Breast epithelium (tissue), 4 donors: Measurements from ENCODE around the gene PCDH15. TPM values are rescaled to one million over a fixed set of nuclear protein-coding genes. Genes with fewer than 3 reads are reported as not detected.

Source experiments
- DNase-seq, 2 donors: peaks; one replicate each; pipeline ENCODE4 v3.0.0-alpha.2; 2019; ENCODE audit warnings: low spot score in 2 of 2
- H3K27ac ChIP-seq, 2 donors: fragments of 200-600 bp; sonication (generic) in 1 of 2; one replicate each; pipeline ENCODE4 v1.5.1; 2016 to 2019; ENCODE audit warnings: mild to moderate bottlenecking in 1 of 2
- H3K27me3 ChIP-seq, 2 donors: fragments of 200-600 bp; sonication (generic) in 1 of 2; one replicate each; pipeline versions ENCODE4 v1.5.1 to v1.6.0; 2017 to 2019; ENCODE audit warnings: control low read depth in 1 of 2, mild to moderate bottlenecking in 1 of 2
- H3K36me3 ChIP-seq: fragments of 200-600 bp; one replicate; pipeline ENCODE4 v1.5.1; 2019
- H3K4me1 ChIP-seq, 2 donors: fragments of 200-600 bp; sonication (generic); one replicate each; pipeline ENCODE4 v1.5.1; 2016 to 2019; ENCODE audit warnings: control low read depth in 1 of 2
- H3K4me3 ChIP-seq, 3 donors: fragments of 200-600 bp; sonication (generic); 1 replicate in 2 of 3; 2 replicates in 1 of 3; pipeline ENCODE4 v1.5.1; 2016 to 2019; ENCODE audit warnings: mild to moderate bottlenecking in 3 of 3, moderate library complexity in 2 of 3
- H3K9me3 ChIP-seq, 2 donors: fragments of 200-600 bp; sonication (generic) in 1 of 2; one replicate each; pipeline ENCODE4 v1.5.1; 2016 to 2019; ENCODE audit warnings: control low read depth in 1 of 2
- CTCF ChIP-seq, 3 donors: fragments of 450-650 bp; IDR thresholded peaks; one replicate each; pipeline ENCODE4 v1.5.1; 2016 to 2017; ENCODE audit warnings: antibody characterized with exemption in 3 of 3, mild to moderate bottlenecking in 3 of 3, moderate library complexity in 3 of 3
- POLR2A ChIP-seq: fragments of 450-650 bp; IDR thresholded peaks from one replicate; pipeline ENCODE4 v1.6.1; 2016; ENCODE audit warnings: antibody characterized with exemption, mild to moderate bottlenecking, moderate library complexity
- POLR2AphosphoS5 ChIP-seq, 3 donors: sonication (generic); formaldehyde crosslinking; IDR thresholded peaks; one replicate each; pipeline ENCODE4 v1.6.1; 2017; ENCODE audit warnings: antibody characterized with exemption in 3 of 3
- intact Hi-C: fragments of 100-400 bp; cut with DNase I; formaldehyde crosslinking; loops from one replicate; pipeline ENCODE4 v1.15.1; 2023; ENCODE audit warnings: low total_unique reads
- total RNA-seq, 3 donors: library from RNA; depleted of rRNA; stranded (reverse); fragments of >200 nt; gene quantifications; one replicate each; pipeline ENCODE4 v1.1.0, GENCODE V29; 2016

Gene PCDH15
- total RNA-seq, 3 donors from 2014 or later = not detected

- Histone ChIP-seq H3K27me3 (no peaks in the 10 kb centered on the region), H3K36me3 (no peaks in the 10 kb centered on the region), H3K9me3 (no peaks in the 10 kb centered on the region), H3K4me1 (no peaks in the 10 kb centered on the region), H3K4me3 (no peak overlapping the region), H3K27ac (no peak overlapping the region)
- intact Hi-C loops = no loop called here
- TF ChIP-seq POLR2AphosphoS5 (IDR thresholded peaks at IDR 0.05) = no peak
- no peak for TF ChIP-seq CTCF (IDR thresholded peaks at IDR 0.05)
- no peak for TF ChIP-seq POLR2A
- DNase-seq = no peak
These were observed 4.2 kb downstream of the PCDH15 start for GRCh38 chr10:54796881-54797280.

- Histone ChIP-seq H3K9me3 (no peaks in the 10 kb centered on the region), H3K4me1 (no peaks in the 10 kb centered on the region), H3K36me3 (no peaks in the 10 kb centered on the region), H3K4me3 (no peak overlapping the region), H3K27me3 (no peaks in the 10 kb centered on the region), H3K27ac (no peak overlapping the region)
- no peak for DNase-seq
- TF ChIP-seq POLR2AphosphoS5 (IDR thresholded peaks at IDR 0.05) = no peak
- TF ChIP-seq CTCF (IDR thresholded peaks at IDR 0.05) = no peak
- TF ChIP-seq POLR2A = no peak
- intact Hi-C loops = no loop called here
These were observed 24.4 kb downstream of the PCDH15 start for GRCh38 chr10:54776622-54777021.

- no peak for DNase-seq
- Histone ChIP-seq H3K4me1 (no peaks in the 10 kb centered on the region), H3K27ac (no peak overlapping the region), H3K9me3 (no peaks in the 10 kb centered on the region), H3K36me3 (no peaks in the 10 kb centered on the region), H3K27me3 (no peaks in the 10 kb centered on the region), H3K4me3 (no peak overlapping the region)
- intact Hi-C loops = no loop called here
- TF ChIP-seq POLR2A = no peak
- TF ChIP-seq CTCF (IDR thresholded peaks at IDR 0.05) = no peak
- no peak for TF ChIP-seq POLR2AphosphoS5 (IDR thresholded peaks at IDR 0.05)
These were observed 28.4 kb downstream of the PCDH15 start for GRCh38 chr10:54772468-54773122.

- H3K36me3 ChIP-seq = no peaks in the 10 kb centered on the region
- H3K9me3 ChIP-seq = no peaks in the 10 kb centered on the region
- no peak overlapping the region for H3K4me3 ChIP-seq
- no peaks in the 10 kb centered on the region for H3K27me3 ChIP-seq
- no peak overlapping the region for H3K27ac ChIP-seq
- no peaks in the 10 kb centered on the region for H3K4me1 ChIP-seq
- intact Hi-C loops = no loop called here
- TF ChIP-seq POLR2AphosphoS5 (IDR thresholded peaks at IDR 0.05) (no peak), POLR2A (no peak)
- no peak for DNase-seq
These were observed 32.0 kb downstream of the PCDH15 start for GRCh38 chr10:54769051-54769450.

GRCh38 chr10:54758791-54759190, 42.2 kb downstream of the PCDH15 start:
- H3K4me1 ChIP-seq = no peaks in the 10 kb centered on the region
- TF ChIP-seq CTCF (IDR thresholded peaks at IDR 0.05) = no peak
- no peak for TF ChIP-seq POLR2A
- TF ChIP-seq POLR2AphosphoS5 (IDR thresholded peaks at IDR 0.05) = no peak
- intact Hi-C loops = no loop called here
- H3K9me3 ChIP-seq = no peaks in the 10 kb centered on the region
- no peak for DNase-seq
- H3K4me3 ChIP-seq = no peak overlapping the region
- H3K36me3 ChIP-seq = no peaks in the 10 kb centered on the region
- no peak overlapping the region for H3K27ac ChIP-seq
- no peaks in the 10 kb centered on the region for H3K27me3 ChIP-seq

GRCh38 chr10:54749623-54750022, 51.4 kb downstream of the PCDH15 start:
- Histone ChIP-seq H3K27me3 (no peaks in the 10 kb centered on the region), H3K36me3 (no peaks in the 10 kb centered on the region), H3K4me3 (no peak overlapping the region), H3K27ac (no peak overlapping the region), H3K4me1 (no peaks in the 10 kb centered on the region), H3K9me3 (no peaks in the 10 kb centered on the region)
- no peak for DNase-seq
- intact Hi-C loops = no loop called here
- no peak for TF ChIP-seq POLR2AphosphoS5 (IDR thresholded peaks at IDR 0.05)
- no peak for TF ChIP-seq CTCF (IDR thresholded peaks at IDR 0.05)
- TF ChIP-seq POLR2A = no peak
